Uterus (tissue), 2 donors: ENCODE data around the gene DCDC2.

Experiments
- CTCF ChIP-seq, 4 experiments: fragments of 200-600 bp in 2 of 4; fragments of 450-650 bp in 2 of 4; sonication (generic) in 2 of 4; IDR thresholded peaks; one replicate each; pipeline ENCODE4 v1.5.1; 2016 to 2019; ENCODE audit warnings: antibody characterized with exemption in 4 of 4, mild to moderate bottlenecking in 2 of 4, moderate library complexity in 1 of 4
- POLR2A ChIP-seq, 2 donors: fragments of 450-650 bp; IDR thresholded peaks; one replicate each; pipeline ENCODE4 v1.6.1; 2016; ENCODE audit warnings: antibody characterized with exemption in 2 of 2, mild to moderate bottlenecking in 1 of 2, moderate library complexity in 1 of 2

- TF ChIP-seq POLR2A (IDR thresholded peaks at IDR 0.05) (no peak), CTCF (IDR thresholded peaks at IDR 0.05) (peak; percentile 48 to 58 (median 53))
These were observed 152.8 kb downstream of the DCDC2 start for GRCh38 chr6:24205020-24205492.
